ENCODE measurements around the gene ITPKB. TPM values are rescaled to one million over a fixed set of nuclear protein-coding genes. Genes with fewer than 3 reads are reported as not detected.

Gene ITPKB
- total RNA-seq, 2 donors from 2014 or later: 13.0 to 21.1 TPM

- Histone ChIP-seq H3K27me3 (no peaks in the 10 kb centered on the region), H3K4me3 (no peak overlapping the region), H3K27ac (no peak overlapping the region), H3K9me3 (no peaks in the 10 kb centered on the region), H3K4me1 (peaks cover 13% of the 10 kb centered on the region), H3K36me3 (replicated peaks in 1 of 2; ENCODE audit: insufficient read depth in 1 of 2, low read depth in 2 of 2) (no peaks in the 10 kb centered on the region)
- ATAC-seq (no peak), DNase-seq (no peak)
- TF ChIP-seq POLR2A (IDR thresholded peaks at IDR 0.05) (no peak), CTCF (IDR thresholded peaks at IDR 0.05) (no peak)
- WGBS, 2 donors: 91 to 92% methylated on average over 3 of the region's 3 CpGs
- intact Hi-C loops (cut with DNase I): no loop called here
Observed at GRCh38 chr1:226630592-226630991, 108.5 kb downstream of the ITPKB start.

- no peaks in the 10 kb centered on the region for H3K9me3 ChIP-seq
Observed at GRCh38 chr1:226629896-226630550, 109.1 kb downstream of the ITPKB start.

GRCh38 chr1:226629210-226629895 lies 109.7 kb downstream of the ITPKB start:
- Histone ChIP-seq H3K9me3 (no peaks in the 10 kb centered on the region), H3K27me3 (no peaks in the 10 kb centered on the region), H3K27ac (no peak overlapping the region), H3K36me3 (replicated peaks in 1 of 2; ENCODE audit: insufficient read depth in 1 of 2, low read depth in 2 of 2) (no peaks in the 10 kb centered on the region), H3K4me1 (peaks cover 13% of the 10 kb centered on the region), H3K4me3 (no peak overlapping the region)
- intact Hi-C loops (cut with DNase I): no loop called here
- ATAC-seq: no peak
- TF ChIP-seq POLR2A (IDR thresholded peaks at IDR 0.05) (no peak), CTCF (IDR thresholded peaks at IDR 0.05) (no peak)
- WGBS, 2 donors: 76 to 85% methylated on average over 16 of the region's 18 CpGs
- DNase-seq: no peak

More at GRCh38 chr1:226629896-226630550, 109.1 kb downstream of the ITPKB start:
- Histone ChIP-seq H3K4me1 (peaks cover 13% of the 10 kb centered on the region), H3K27me3 (no peaks in the 10 kb centered on the region), H3K27ac (no peak overlapping the region), H3K4me3 (no peak overlapping the region), H3K36me3 (replicated peaks in 1 of 2; ENCODE audit: insufficient read depth in 1 of 2, low read depth in 2 of 2) (no peaks in the 10 kb centered on the region)
- WGBS, 2 donors: 88 to 94% methylated on average over 5 to 6 of the region's 6 CpGs
- TF ChIP-seq CTCF (IDR thresholded peaks at IDR 0.05) (no peak), POLR2A (IDR thresholded peaks at IDR 0.05) (no peak)
- DNase-seq (no peak), ATAC-seq (no peak)
- intact Hi-C loops (cut with DNase I): no loop called here

- intact Hi-C loops (cut with DNase I): no loop called here
- no peak for DNase-seq
- Histone ChIP-seq H3K9me3 (no peaks in the 10 kb centered on the region), H3K36me3 (replicated peaks in 1 of 2; ENCODE audit: insufficient read depth in 1 of 2, low read depth in 2 of 2) (no peaks in the 10 kb centered on the region), H3K4me3 (no peak overlapping the region), H3K27me3 (no peaks in the 10 kb centered on the region), H3K4me1 (peaks cover 7% of the 10 kb centered on the region), H3K27ac (no peak overlapping the region)
- TF ChIP-seq CTCF (IDR thresholded peaks at IDR 0.05) (no peak), POLR2A (IDR thresholded peaks at IDR 0.05) (no peak)
- no peak for ATAC-seq
- WGBS, 2 donors: 90 to 93% methylated on average over 10 of the region's 10 CpGs
Observed at GRCh38 chr1:226628612-226629155, 110.4 kb downstream of the ITPKB start.
